ENCODE results near the gene NCS1. TPM values are rescaled to one million over a fixed set of nuclear protein-coding genes. Genes with fewer than 3 reads are reported as not detected.
A peak's percentile ranks its signal among the peaks of the same experiment; 100 is the strongest.

The NCS1 gene
- total RNA-seq, 2 donors from 2014 or later, result 4.5 to 26.1 TPM

GRCh38 chr9:130128733-130129431 is 43.3 kb upstream of the NCS1 start:
- Histone ChIP-seq H3K9me3 (no peaks in the 10 kb centered on the region), H3K4me1 (peaks cover 0 to 21% of the 10 kb centered on the region in 2 donors), H3K4me3 (no peak overlapping the region), H3K27me3 (no peaks in the 10 kb centered on the region), H3K36me3 (peaks cover 39% of the 10 kb centered on the region), H3K27ac (peak overlapping the region; percentile 68)
- peak; percentile 82 for DNase-seq (ENCODE audit: low spot score)
- TF ChIP-seq CTCF (IDR thresholded peaks at IDR 0.05), result no peak

DNA sequence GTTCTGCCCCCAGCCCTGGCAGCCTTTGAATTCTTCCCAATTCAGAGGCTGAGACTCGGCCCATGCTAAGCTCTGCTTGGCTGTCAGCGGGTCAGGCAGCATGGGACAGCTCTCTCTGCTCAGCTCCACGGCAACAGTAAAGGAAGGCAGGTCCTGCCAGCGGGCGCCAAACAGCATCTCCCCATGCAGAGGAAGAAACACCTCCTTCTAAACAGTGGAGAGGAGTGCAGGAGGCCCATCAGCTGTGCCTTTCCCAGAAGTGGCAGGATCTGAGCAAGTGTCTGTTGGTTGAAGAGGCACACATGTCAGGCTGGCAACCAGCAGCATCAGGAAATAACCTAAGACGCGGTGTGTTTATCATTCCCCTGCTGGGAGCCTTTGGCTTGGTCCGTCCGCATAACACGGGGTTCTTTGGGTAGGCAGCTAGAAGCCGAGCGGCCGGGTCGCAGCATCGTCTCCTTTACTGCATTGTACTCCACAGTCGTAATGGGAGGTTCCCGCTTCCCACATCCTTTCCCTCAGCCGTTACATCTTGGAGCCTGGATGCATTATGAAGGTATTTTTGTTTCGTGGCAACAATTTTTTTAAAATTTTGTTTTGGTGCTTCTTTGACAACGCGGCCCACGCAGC is 42.7 kb upstream of the NCS1 start:
- no peak for DNase-seq (ENCODE audit: low spot score)
- Histone ChIP-seq H3K27me3 (no peaks in the 10 kb centered on the region), H3K4me3 (no peak overlapping the region), H3K4me1 (peaks cover 0 to 21% of the 10 kb centered on the region in 2 donors), H3K27ac (peak overlapping the region; percentile 68), H3K9me3 (no peaks in the 10 kb centered on the region), H3K36me3 (peaks cover 37% of the 10 kb centered on the region)
- no peak for TF ChIP-seq CTCF (IDR thresholded peaks at IDR 0.05)

DNA sequence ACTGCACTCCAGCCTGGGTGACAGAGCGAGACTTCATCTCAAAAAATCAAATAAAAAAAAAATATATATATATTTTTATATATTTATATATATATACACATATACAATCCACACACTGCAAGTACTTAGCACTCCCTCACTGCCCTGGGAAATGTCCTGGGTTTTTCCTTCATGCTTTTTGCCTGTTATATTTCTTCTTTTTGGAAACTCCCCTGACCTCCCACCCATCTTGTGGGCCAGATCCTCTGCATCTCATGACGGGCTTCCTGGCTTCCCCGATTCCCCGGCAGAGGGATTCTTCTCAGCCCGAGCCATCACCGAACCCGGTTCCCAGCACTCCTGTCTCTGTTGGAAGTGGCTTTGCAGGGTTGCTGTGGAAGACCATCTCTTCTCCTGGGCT is 39.5 kb upstream of the NCS1 start:
- DNase-seq (ENCODE audit: low spot score), result no peak
- H3K9me3 ChIP-seq, result no peaks in the 10 kb centered on the region
- H3K27me3 ChIP-seq, result no peaks in the 10 kb centered on the region
- no peak overlapping the region for H3K4me3 ChIP-seq
- peaks cover 30% of the 10 kb centered on the region for H3K36me3 ChIP-seq
- TF ChIP-seq CTCF (IDR thresholded peaks at IDR 0.05), result no peak
- H3K4me1 ChIP-seq, result peaks cover 0 to 24% of the 10 kb centered on the region in 2 donors
- H3K27ac ChIP-seq, result no peak overlapping the region

DNA sequence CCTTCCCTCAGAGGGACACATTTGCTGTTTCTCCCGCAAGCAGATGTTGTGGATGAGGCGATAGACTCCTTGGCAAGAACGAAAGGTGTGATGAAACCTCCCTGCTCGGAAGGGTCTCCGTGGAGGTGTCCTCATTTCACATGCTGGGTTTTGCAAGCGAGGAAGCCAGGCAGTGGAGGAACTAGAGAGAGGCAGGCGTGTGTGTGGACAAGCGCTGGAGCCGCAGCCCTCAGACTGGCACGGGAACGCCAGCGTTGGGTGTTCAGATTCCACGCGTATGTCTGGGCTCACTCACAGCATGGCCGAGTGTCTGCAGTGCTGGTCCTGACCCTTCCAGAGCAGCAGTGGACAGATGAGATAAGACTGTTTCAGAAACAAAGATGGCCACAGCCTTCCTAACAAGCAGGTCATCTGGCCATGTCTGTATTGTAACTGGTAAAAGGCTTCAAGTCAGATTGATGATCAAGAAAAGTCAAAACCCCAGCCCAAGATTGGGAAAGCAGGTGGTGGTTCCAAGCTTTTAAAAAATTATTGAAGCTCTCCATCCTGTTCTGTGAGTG is 35.0 kb upstream of the NCS1 start:
- DNase-seq (ENCODE audit: low spot score), result no peak
- H3K4me1 ChIP-seq, result peaks cover 0 to 29% of the 10 kb centered on the region in 2 donors
- TF ChIP-seq CTCF (IDR thresholded peaks at IDR 0.05), result no peak
- H3K36me3 ChIP-seq, result peaks cover 11% of the 10 kb centered on the region
- H3K4me3 ChIP-seq, result no peak overlapping the region
- H3K27ac ChIP-seq, result no peak overlapping the region
- no peaks in the 10 kb centered on the region for H3K9me3 ChIP-seq
- no peaks in the 10 kb centered on the region for H3K27me3 ChIP-seq

DNA sequence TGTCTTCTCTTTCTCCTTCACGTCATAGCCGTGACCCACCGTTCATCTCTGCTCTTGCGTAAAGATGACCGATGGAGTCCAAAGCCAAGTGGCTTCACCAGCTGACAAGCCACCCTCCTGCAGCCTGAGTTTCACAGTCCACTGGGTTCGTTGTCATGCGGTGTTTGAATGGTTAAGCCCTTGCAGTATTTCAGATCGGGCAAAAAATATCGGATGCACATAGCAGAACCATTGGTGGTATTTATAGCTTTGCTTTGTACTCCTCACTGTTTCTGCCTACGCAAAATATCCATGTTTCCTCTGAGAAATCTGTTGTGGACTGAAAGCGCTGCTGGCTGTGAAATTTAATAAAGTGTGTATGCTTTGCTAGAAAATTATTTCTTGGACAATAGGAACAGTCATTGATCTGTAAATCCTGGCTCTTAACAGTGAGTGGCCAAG is 34.5 kb upstream of the NCS1 start:
- H3K27ac ChIP-seq, result peak overlapping the region; percentile 53 to 61
- DNase-seq (ENCODE audit: low spot score), result no peak
- peaks cover 0 to 29% of the 10 kb centered on the region in 2 donors for H3K4me1 ChIP-seq
- H3K4me3 ChIP-seq, result no peak overlapping the region
- H3K36me3 ChIP-seq, result peaks cover 11% of the 10 kb centered on the region
- TF ChIP-seq CTCF (IDR thresholded peaks at IDR 0.05), result no peak
- H3K27me3 ChIP-seq, result no peaks in the 10 kb centered on the region
- H3K9me3 ChIP-seq, result no peaks in the 10 kb centered on the region

Measured in right atrium auricular region (tissue), 2 donors.